Dedifferentiated amniotic fluid mesenchymal stem cell (primary cell): ENCODE measurements around the gene PIK3IP1.

Source experiments
- DNase-seq: peaks from one replicate; pipeline ENCODE4 v3.0.0-alpha.2; 2016; ENCODE audit errors: extremely low spot score

PIK3IP1 gene

DNA sequence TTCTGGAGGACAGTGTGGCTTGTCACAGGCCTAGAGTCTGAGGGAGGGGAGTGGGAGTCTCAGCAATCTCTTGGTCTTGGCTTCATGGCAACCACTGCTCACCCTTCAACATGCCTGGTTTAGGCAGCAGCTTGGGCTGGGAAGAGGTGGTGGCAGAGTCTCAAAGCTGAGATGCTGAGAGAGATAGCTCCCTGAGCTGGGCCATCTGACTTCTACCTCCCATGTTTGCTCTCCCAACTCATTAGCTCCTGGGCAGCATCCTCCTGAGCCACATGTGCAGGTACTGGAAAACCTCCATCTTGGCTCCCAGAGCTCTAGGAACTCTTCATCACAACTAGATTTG is 13.0 kb downstream of the PIK3IP1 start:
- no peak for DNase-seq

- DNase-seq, result no peak
Observed at GRCh38 chr22:31278626-31279326, 13.5 kb downstream of the PIK3IP1 start.

DNA sequence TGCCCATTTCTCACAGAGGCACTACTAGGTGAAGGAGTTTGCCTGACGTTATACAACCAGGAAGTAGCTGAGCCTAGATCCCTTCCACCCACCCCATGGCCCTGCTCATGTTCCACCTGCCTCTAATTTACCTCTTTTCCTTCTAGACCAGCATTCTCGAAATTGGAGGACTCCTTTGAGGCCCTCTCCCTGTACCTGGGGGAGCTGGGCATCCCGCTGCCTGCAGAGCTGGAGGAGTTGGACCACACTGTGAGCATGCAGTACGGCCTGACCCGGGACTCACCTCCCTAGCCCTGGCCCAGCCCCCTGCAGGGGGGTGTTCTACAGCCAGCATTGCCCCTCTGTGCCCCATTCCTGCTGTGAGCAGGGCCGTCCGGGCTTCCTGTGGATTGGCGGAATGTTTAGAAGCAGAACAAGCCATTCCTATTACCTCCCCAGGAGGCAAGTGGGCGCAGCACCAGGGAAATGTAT is 14.1 kb downstream of the PIK3IP1 start:
- DNase-seq, result no peak

DNA sequence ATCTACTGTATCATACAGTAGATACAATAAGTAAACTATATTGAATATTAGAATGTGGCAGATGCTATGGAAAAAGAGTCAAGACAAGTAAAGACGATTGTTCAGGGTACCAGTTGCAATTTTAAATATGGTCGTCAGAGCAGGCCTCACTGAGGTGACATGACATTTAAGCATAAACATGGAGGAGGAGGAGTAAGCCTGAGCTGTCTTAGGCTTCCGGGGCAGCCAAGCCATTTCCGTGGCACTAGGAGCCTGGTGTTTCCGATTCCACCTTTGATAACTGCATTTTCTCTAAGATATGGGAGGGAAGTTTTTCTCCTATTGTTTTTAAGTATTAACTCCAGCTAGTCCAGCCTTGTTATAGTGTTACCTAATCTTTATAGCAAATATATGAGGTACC is 14.5 kb downstream of the PIK3IP1 start:
- DNase-seq, result no peak

DNA sequence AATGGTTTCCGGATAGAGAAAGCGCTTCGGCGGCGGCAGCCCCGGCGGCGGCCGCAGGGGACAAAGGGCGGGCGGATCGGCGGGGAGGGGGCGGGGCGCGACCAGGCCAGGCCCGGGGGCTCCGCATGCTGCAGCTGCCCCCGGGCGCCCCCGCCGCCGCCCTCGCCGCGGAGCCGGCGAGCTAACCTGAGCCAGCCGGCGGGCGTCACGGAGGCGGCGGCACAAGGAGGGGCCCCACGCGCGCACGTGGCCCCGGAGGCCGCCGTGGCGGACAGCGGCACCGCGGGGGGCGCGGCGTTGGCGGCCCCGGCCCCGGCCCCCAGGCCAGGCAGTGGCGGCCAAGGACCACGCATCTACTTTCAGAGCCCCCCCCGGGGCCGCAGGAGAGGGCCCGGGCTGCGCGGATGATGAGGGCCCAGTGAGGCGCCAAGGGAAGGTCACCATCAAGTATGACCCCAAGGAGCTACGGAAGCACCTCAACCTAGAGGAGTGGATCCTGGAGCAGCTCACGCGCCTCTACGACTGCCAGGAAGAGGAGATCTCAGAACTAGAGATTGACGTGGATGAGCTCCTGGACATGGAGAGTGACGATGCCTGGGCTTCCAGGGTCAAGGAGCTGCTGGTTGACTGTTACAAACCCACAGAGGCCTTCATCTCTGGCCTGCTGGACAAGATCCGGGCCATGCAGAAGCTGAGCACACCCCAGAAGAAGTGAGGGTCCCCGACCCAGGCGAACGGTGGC is 15.7 kb downstream of the PIK3IP1 start:
- DNase-seq, result no peak

- DNase-seq, result no peak
Observed at GRCh38 chr22:31275576-31275975, 16.7 kb downstream of the PIK3IP1 start.

- no peak for DNase-seq
Observed at GRCh38 chr22:31275018-31275417, 17.3 kb downstream of the PIK3IP1 start.

GRCh38 chr22:31274017-31274416 is 18.3 kb downstream of the PIK3IP1 start:
- DNase-seq, result no peak

DNA sequence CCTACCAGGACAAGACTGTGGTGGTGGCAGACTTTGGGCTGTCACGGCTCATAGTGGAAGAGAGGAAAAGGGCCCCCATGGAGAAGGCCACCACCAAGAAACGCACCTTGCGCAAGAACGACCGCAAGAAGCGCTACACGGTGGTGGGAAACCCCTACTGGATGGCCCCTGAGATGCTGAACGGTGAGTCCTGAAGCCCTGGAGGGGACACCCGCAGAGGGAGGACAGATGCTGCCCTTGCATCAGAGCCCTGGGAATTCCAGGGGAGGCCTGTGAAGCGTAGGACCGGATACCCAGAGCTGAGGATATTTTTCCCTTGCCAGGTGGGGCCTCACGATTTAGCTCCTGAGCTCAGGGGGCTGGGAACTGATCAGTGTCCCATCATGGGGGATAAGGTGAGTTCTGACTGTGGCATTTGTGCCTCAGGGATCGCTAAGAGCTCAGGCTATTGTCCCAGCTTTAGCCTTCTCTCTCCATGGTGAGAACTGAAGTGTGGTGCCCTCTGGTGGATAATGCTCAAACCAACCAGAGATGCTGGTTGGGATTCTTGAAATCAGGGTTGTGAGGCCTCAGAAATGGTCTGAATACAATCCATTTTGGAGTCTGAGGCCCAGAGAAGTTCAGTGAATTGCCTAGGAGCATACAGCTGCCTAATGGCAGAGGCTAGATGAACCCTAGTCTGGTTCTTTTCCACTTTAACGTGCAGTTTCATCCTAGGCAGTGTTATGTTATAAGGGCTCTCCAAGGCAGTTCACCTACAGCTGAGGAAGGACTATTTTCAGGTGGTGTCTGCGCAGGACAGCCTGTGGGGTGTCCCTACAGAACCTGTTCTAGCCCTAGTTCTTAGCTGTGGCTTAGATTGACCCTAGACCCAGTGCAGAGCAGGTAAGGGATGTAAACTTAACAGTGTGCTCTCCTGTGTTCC is 19.5 kb downstream of the PIK3IP1 start:
- peak; percentile 71 for DNase-seq

DNA sequence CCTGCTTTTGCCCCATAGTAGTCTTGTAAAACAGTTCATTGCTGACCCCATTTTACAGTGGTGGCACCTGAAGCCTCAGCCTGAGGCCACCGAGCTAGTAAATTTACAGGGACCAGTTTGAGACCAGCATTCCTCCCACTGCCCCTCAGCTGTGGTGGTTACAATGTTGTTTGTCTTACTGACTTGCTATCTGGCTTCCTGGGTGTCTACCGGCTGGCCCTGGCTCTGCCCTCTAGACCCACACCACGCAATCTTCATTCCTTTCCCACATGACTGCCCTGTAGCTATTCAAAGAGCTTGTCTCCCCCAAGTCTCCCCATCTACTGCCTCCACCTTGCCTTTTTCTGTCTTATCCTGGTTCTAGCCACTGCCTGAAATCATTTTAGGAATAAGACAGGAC is 20.8 kb downstream of the PIK3IP1 start:
- no peak for DNase-seq

- no peak for DNase-seq
Observed at GRCh38 chr22:31271026-31271425, 21.3 kb downstream of the PIK3IP1 start.

- DNase-seq, result no peak
Observed at GRCh38 chr22:31269892-31270579, 22.3 kb downstream of the PIK3IP1 start.

GRCh38 chr22:31268281-31268680 is 24.0 kb downstream of the PIK3IP1 start:
- DNase-seq, result no peak

DNA sequence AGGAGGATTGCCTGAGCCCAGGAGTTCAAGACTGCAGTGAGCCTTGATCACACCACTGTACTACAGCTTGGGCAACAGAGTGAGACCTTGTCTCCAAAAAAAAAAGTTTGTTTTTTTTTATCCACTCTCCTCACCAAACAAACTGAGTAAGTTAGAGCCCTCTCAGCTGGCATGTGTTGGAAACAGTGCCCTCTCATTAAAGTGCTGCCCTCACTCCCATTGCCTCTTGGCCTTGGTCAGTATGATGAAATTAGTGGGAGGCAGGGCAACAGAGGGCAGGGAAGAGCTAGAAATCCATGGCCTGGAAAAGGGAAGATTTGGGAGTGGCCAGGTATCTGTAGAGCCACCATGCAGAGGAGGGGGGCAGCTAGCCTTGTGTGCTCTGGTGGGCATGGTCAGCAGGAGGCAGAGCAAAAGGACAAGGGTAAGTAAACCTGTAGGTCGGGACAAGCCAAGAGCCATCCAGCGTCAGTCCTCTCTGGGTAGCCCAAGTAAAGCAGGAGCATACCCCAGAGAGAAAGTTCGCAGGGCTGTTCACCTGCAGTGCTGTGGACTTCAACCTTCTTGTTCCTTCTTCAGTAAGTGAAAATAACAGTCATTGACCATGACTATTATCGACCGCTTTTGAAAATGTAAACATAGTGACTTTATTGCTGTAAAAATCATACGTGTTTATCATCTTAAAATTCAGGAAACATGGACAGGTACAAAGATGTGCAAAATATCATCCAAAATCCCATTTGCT is 28.2 kb downstream of the PIK3IP1 start:
- DNase-seq, result no peak

DNA sequence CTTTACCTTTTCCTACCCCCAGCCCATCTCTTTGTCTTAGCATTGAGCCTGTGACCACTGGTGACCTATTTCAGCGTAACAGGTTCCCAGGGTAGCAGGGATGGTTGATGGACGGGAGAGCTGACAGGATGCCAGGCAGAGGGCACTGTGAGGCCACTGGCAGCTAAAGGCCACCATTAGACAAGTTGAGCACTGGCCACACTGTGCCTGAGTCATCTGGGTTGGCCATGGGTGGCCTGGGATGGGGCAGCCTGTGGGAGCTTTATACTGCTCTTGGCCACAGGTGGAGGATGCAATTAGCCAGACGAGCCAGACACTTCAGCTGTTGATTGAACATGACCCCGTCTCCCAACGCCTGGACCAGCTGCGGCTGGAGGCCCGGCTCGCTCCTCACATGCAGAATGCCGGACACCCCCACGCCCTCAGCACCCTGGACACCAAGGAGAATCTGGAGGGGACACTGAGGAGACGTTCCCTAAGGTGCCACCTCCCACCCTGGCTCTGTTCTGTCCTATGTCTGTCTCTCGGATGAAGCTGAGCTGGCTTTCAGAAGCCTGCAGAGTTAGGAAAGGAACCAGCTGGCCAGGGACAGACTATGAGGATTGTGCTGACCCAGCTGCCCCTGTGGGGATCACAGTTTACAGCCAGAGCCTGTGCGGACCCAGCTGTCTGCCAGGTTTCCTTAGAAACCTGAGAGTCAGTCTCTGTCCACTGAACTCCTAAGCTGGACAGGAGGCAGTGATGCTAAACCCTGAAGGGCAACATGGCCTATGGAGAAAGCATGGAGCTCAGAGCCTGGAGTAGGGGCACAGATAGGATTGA is 29.8 kb downstream of the PIK3IP1 start:
- DNase-seq, result no peak

DNA sequence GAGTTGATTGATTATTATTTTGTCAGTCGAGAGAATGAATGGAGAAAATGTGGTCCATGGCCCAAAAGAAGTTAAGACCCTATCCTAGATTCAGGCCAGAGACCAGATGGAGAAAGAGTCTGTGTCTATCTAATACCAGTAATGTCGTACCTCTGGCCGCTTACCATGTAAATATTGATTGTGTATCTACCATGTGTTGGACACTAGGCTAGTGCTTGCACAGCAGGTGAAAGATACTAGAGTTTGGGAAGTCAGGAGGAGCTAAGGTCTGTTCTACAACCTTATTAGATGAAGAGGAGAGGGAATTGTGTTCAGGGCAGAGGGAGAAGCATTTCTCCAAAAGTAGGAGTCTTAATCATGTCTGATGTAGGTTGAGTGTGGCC is 31.8 kb downstream of the PIK3IP1 start:
- DNase-seq, result no peak

GRCh38 chr22:31259798-31260473 is 32.4 kb downstream of the PIK3IP1 start:
- DNase-seq, result no peak

DNA sequence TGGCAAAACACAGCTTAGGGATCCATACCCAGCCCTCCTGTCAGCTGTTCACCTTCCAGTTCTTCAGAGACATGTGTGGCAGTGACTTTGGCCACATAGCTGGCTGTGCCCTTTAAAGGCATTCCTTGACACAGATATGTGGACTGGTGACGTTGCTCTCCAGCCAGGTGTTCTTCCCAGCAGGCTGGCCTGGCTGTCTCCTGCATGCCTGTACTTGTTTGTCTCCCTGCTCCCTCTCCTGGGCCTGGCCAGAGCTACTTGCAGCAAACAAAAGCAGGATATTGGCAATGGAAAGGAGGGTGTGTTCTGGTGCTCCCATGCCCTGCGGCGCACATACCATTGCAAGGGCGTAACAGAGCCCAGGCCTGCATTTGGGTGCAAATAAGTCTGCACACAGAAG is 38.3 kb downstream of the PIK3IP1 start:
- no peak for DNase-seq

GRCh38 chr22:31250740-31251600 is 41.3 kb downstream of the PIK3IP1 start:
- no peak for DNase-seq
